GM19035 (cell line): ENCODE data around the gene MGAT4D.
"Not testable (repeated sequence)": the region's sequence is repeated elsewhere in the genome, so short reads cannot be mapped to it uniquely, and the experiment has no call there.

Source experiments
- ATAC-seq: cut with Tn5 transposase; IDR thresholded peaks from one replicate; pipeline ENCODE4 v1.9.1; 2021; ENCODE audit not compliant: unreplicated experiment

MGAT4D gene

GRCh38 chr4:140497747-140498636, at the start of gene MGAT4D:
TSS of gene MGAT4D (minus strand) at chr4:140498293. CDS start at chr4:140498222, 71 bp downstream.
- ATAC-seq: no peak

GRCh38 chr4:140533951-140534480, 35.9 kb upstream of the MGAT4D start:
- no peak for ATAC-seq

GRCh38 chr4:140529434-140529833, 31.3 kb upstream of the MGAT4D start:
- no peak for ATAC-seq

GRCh38 chr4:140523857-140524742, 26.0 kb upstream of the MGAT4D start, which contains the start of gene ELMOD2:
TSS of gene ELMOD2 (plus strand) at chr4:140524168. CDS start at chr4:140525429, 1,261 bp downstream.
- ATAC-seq: peak; percentile 100

GRCh38 chr4:140523370-140523856, 25.3 kb upstream of the MGAT4D start:
- peak; percentile 20 for ATAC-seq

- no peak for ATAC-seq
Observed at GRCh38 chr4:140515423-140515822, 17.3 kb upstream of the MGAT4D start.

- ATAC-seq: not testable (repeated sequence)
Observed at GRCh38 chr4:140513765-140514164, 15.7 kb upstream of the MGAT4D start.

- ATAC-seq: no peak
Observed at GRCh38 chr4:140504261-140504660, 6.2 kb upstream of the MGAT4D start.

- ATAC-seq: no peak
Observed at GRCh38 chr4:140499391-140499790, 1.3 kb upstream of the MGAT4D start.

- no peak for ATAC-seq
Observed at GRCh38 chr4:140497405-140497746, 717 bp downstream of the MGAT4D start.

- ATAC-seq: no peak
Observed at GRCh38 chr4:140485939-140486338, 12.2 kb downstream of the MGAT4D start.

GRCh38 chr4:140483445-140483844, 14.6 kb downstream of the MGAT4D start:
- no peak for ATAC-seq

- ATAC-seq: no peak
Observed at GRCh38 chr4:140472156-140472555, 25.9 kb downstream of the MGAT4D start.

GRCh38 chr4:140469791-140470733, 28.0 kb downstream of the MGAT4D start:
- ATAC-seq: no peak

GRCh38 chr4:140466146-140466545, 31.9 kb downstream of the MGAT4D start:
- ATAC-seq: no peak

GRCh38 chr4:140463614-140464013, 34.5 kb downstream of the MGAT4D start:
- ATAC-seq: no peak

GRCh38 chr4:140463182-140463581, 34.9 kb downstream of the MGAT4D start:
- ATAC-seq: no peak

GRCh38 chr4:140450352-140450751, 47.7 kb downstream of the MGAT4D start:
- no peak for ATAC-seq

GRCh38 chr4:140448830-140449229, 49.3 kb downstream of the MGAT4D start:
- ATAC-seq: no peak

GRCh38 chr4:140448162-140448561, 49.9 kb downstream of the MGAT4D start:
- no peak for ATAC-seq
